22Rv1 (cell line): ENCODE results near the gene RSPH10B.

Experiments used
- ZFX ChIP-seq: fragments of 450-650 bp; IDR thresholded peaks from 2 replicates; pipeline ENCODE4 v1.6.1; 2017; ENCODE audit warnings: antibody characterized with exemption, borderline replicate concordance
- TF ChIP-seq, protein P1 (sequence below): fragments of 450-650 bp; IDR thresholded peaks from 2 replicates; pipeline ENCODE4 v1.5.1; 2017; ENCODE audit warnings: mild to moderate bottlenecking

- TF ChIP-seq, protein P1, sequence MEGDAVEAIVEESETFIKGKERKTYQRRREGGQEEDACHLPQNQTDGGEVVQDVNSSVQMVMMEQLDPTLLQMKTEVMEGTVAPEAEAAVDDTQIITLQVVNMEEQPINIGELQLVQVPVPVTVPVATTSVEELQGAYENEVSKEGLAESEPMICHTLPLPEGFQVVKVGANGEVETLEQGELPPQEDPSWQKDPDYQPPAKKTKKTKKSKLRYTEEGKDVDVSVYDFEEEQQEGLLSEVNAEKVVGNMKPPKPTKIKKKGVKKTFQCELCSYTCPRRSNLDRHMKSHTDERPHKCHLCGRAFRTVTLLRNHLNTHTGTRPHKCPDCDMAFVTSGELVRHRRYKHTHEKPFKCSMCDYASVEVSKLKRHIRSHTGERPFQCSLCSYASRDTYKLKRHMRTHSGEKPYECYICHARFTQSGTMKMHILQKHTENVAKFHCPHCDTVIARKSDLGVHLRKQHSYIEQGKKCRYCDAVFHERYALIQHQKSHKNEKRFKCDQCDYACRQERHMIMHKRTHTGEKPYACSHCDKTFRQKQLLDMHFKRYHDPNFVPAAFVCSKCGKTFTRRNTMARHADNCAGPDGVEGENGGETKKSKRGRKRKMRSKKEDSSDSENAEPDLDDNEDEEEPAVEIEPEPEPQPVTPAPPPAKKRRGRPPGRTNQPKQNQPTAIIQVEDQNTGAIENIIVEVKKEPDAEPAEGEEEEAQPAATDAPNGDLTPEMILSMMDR, result no peak
- TF ChIP-seq ZFX, result no peak
These were observed 46.1 kb upstream of the RSPH10B start for GRCh38 chr7:6016653-6016966.
